Measurements from ENCODE around the gene SSNA1. TPM values are rescaled to one million over a fixed set of nuclear protein-coding genes. Genes with fewer than 3 reads are reported as not detected.

SSNA1 gene
- total RNA-seq, 4 donors from 2014 or later: 79.2 to 112 (median 93.1) TPM

Small RNA genes within 50 kb of the gene (microRNA-seq; reads per million reads assigned to microRNA genes)
- gene MIR3621 (ENCODE audit: borderline number of aligned reads in 1 of 2, borderline replicate concordance in 2 of 2): 0 reads per million in 2 donors

Other genes starting within 250 kb of the SSNA1 start
- gene FBXW5, start 243.9 kb upstream of the SSNA1 start, total RNA-seq: 100 to 1,000 TPM; 145 to 182 (median 154) TPM
- gene C8G, start 243.4 kb upstream of the SSNA1 start, total RNA-seq: not detected
- gene LCN12, start 236.4 kb upstream of the SSNA1 start, total RNA-seq: not detected
- 10 to 100 TPM in 3 of 4 donors, 1 to 10 TPM in 1; 9.7 to 75.3 (median 14.8) TPM for gene PTGDS, start 211.2 kb upstream of the SSNA1 start, total RNA-seq
- under 1 TPM in 2 of 4 donors, not detected in 2; 0.36 to 0.37 TPM for gene LCNL1, start 205.7 kb upstream of the SSNA1 start, total RNA-seq
- gene PAXX, start 196.3 kb upstream of the SSNA1 start, total RNA-seq: 10 to 100 TPM; 38.7 to 75.8 (median 58.2) TPM
- gene CLIC3, start 192.1 kb upstream of the SSNA1 start, total RNA-seq: 100 to 1,000 TPM; 114 to 328 (median 163) TPM
- gene ABCA2, start 160.4 kb upstream of the SSNA1 start, total RNA-seq: 10 to 100 TPM; 18.2 to 27.6 (median 23.7) TPM
- under 1 TPM in 2 of 4 donors, not detected in 2; 0.22 to 0.39 TPM for gene FUT7, start 156.6 kb upstream of the SSNA1 start, total RNA-seq
- gene NPDC1, start 142.5 kb upstream of the SSNA1 start, total RNA-seq: 10 to 100 TPM; 29.1 to 63.9 (median 56.1) TPM
- gene ENTPD2, start 134.6 kb upstream of the SSNA1 start, total RNA-seq: 10 to 100 TPM; 10.1 to 14.7 (median 12.1) TPM
- 10 to 100 TPM in 2 of 4 donors, 1 to 10 TPM in 2; 5.7 to 25.6 (median 13.7) TPM for gene SAPCD2, start 118.1 kb upstream of the SSNA1 start, total RNA-seq
- gene UAP1L1, start 111.2 kb upstream of the SSNA1 start, total RNA-seq: 10 to 100 TPM in 1 of 4 donors, 1 to 10 TPM in 3; 6.6 to 13.7 (median 7.9) TPM
- gene MAN1B1, start 101.7 kb upstream of the SSNA1 start, total RNA-seq: 10 to 100 TPM; 57.7 to 81.0 (median 61.8) TPM
- gene DPP7, start 73.9 kb upstream of the SSNA1 start, total RNA-seq: 100 to 1,000 TPM; 123 to 144 (median 138) TPM
- gene GRIN1, start 49.5 kb upstream of the SSNA1 start, total RNA-seq: 1 to 10 TPM in 1 of 4 donors, under 1 TPM in 2, not detected in 1; 0.10 to 2.4 (median 0.49) TPM
- gene LRRC26, start 18.6 kb upstream of the SSNA1 start, total RNA-seq: 10 to 100 TPM in 3 of 4 donors, 1 to 10 TPM in 1; 4.1 to 29.0 (median 21.3) TPM
- gene TMEM210, start 16.6 kb upstream of the SSNA1 start, total RNA-seq: not detected
- gene ANAPC2, start 116 bp upstream of the SSNA1 start, total RNA-seq: 10 to 100 TPM; 26.2 to 69.3 (median 30.5) TPM
- 10 to 100 TPM; 27.6 to 34.2 (median 29.1) TPM for gene TPRN, start 12.1 kb downstream of the SSNA1 start, total RNA-seq
- gene TMEM203, start 17.0 kb downstream of the SSNA1 start, total RNA-seq: 10 to 100 TPM; 45.7 to 60.7 (median 49.4) TPM
- 10 to 100 TPM in 3 of 4 donors, 1 to 10 TPM in 1; 8.1 to 18.6 (median 11.6) TPM for gene NDOR1, start 17.0 kb downstream of the SSNA1 start, total RNA-seq
- gene RNF208, start 33.6 kb downstream of the SSNA1 start, total RNA-seq: 10 to 100 TPM in 1 of 4 donors, 1 to 10 TPM in 3; 3.7 to 10.2 (median 5.5) TPM
- 100 to 1,000 TPM in 1 of 4 donors, 10 to 100 TPM in 3; 40.2 to 119 (median 67.6) TPM for gene CYSRT1, start 36.5 kb downstream of the SSNA1 start, total RNA-seq
- gene RNF224, start 38.8 kb downstream of the SSNA1 start, total RNA-seq: 1 to 10 TPM in 2 of 4 donors, under 1 TPM in 1, not detected in 1; 0.25 to 3.2 (median 2.4) TPM
- 1 to 10 TPM in 1 of 4 donors, not detected in 3; 1.6 TPM for gene SLC34A3, start 42.2 kb downstream of the SSNA1 start, total RNA-seq
- gene TUBB4B, start 52.6 kb downstream of the SSNA1 start, total RNA-seq: 100 to 1,000 TPM; 317 to 604 (median 408) TPM
- gene STPG3, start 62.6 kb downstream of the SSNA1 start, total RNA-seq: not detected
- 10 to 100 TPM; 40.7 to 52.7 (median 49.9) TPM for gene NELFB, start 66.7 kb downstream of the SSNA1 start, total RNA-seq
- gene TOR4A, start 89.0 kb downstream of the SSNA1 start, total RNA-seq: 1 to 10 TPM; 4.9 to 7.4 (median 5.6) TPM
- 10 to 100 TPM; 28.5 to 49.2 (median 41.0) TPM for gene NRARP, start 113.6 kb downstream of the SSNA1 start, total RNA-seq
- gene EXD3, start 234.5 kb downstream of the SSNA1 start, total RNA-seq: 10 to 100 TPM; 13.8 to 25.7 (median 17.7) TPM
- gene NOXA1, start 234.7 kb downstream of the SSNA1 start, total RNA-seq: 1 to 10 TPM; 3.1 to 5.6 (median 4.4) TPM

Data from lower leg skin (tissue), 4 donors.